WTC11 (cell line): Measurements from ENCODE around the gene TSBP1.

Experiments
- ELF4 ChIP-seq: sonication (generic); formaldehyde crosslinking; IDR thresholded peaks from 2 replicates; pipeline ENCODE4 v1.8.1; 2022; ENCODE audit warnings: low read depth, mild to moderate bottlenecking, moderate library complexity, missing genetic modification reagents
- NR2C2 ChIP-seq: sonication (generic); formaldehyde crosslinking; IDR thresholded peaks from 2 replicates; pipeline ENCODE4 v1.8.0; 2022; ENCODE audit warnings: mild to moderate bottlenecking, missing genetic modification reagents

GRCh38 chr6:32293695-32294094 lies 78.0 kb downstream of the TSBP1 start:
- TF ChIP-seq ELF4 (no peak), NR2C2 (CRISPR knock-in tag) (no peak)
